ENCODE results near the gene XIST. TPM values are rescaled to one million over a fixed set of nuclear protein-coding genes. Genes with fewer than 3 reads are reported as not detected.

The XIST gene
- total RNA-seq, 1 donor from 2014 or later: not detected

- H3K9me3 Mint-ChIP-seq (ENCODE audit: unreplicated experiment): no peaks in the 10 kb centered on the region
- H3K4me1 Mint-ChIP-seq (ENCODE audit: unreplicated experiment): peaks cover 4% of the 10 kb centered on the region
- no peak overlapping the region for H3K27ac Mint-ChIP-seq (ENCODE audit: unreplicated experiment)
- no peak for TF ChIP-seq CTCF (IDR thresholded peaks at IDR 0.05; ENCODE audit: unreplicated experiment)
- H3K27me3 Mint-ChIP-seq (ENCODE audit: unreplicated experiment): no peaks in the 10 kb centered on the region
- no peaks in the 10 kb centered on the region for H3K36me3 Mint-ChIP-seq (ENCODE audit: low read depth, unreplicated experiment)
- H3K4me3 Mint-ChIP-seq (ENCODE audit: unreplicated experiment): no peak overlapping the region
- no peak for DNase-seq (ENCODE audit: low spot score)
Observed at GRCh38 chrX:73828080-73828720, 24.3 kb downstream of the XIST start.

GRCh38 chrX:73827406-73827805, 25.1 kb downstream of the XIST start:
- Mint-ChIP-seq H3K27ac (ENCODE audit: unreplicated experiment) (no peak overlapping the region), H3K4me1 (ENCODE audit: unreplicated experiment) (peaks cover 4% of the 10 kb centered on the region), H3K4me3 (ENCODE audit: unreplicated experiment) (no peak overlapping the region), H3K27me3 (ENCODE audit: unreplicated experiment) (no peaks in the 10 kb centered on the region), H3K36me3 (ENCODE audit: low read depth, unreplicated experiment) (no peaks in the 10 kb centered on the region), H3K9me3 (ENCODE audit: unreplicated experiment) (no peaks in the 10 kb centered on the region)
- TF ChIP-seq CTCF (IDR thresholded peaks at IDR 0.05; ENCODE audit: unreplicated experiment): no peak
- no peak for DNase-seq (ENCODE audit: low spot score)

GRCh38 chrX:73826996-73827395, 25.5 kb downstream of the XIST start:
- H3K27me3 Mint-ChIP-seq (ENCODE audit: unreplicated experiment): no peaks in the 10 kb centered on the region
- DNase-seq (ENCODE audit: low spot score): no peak
- no peaks in the 10 kb centered on the region for H3K36me3 Mint-ChIP-seq (ENCODE audit: low read depth, unreplicated experiment)
- H3K4me3 Mint-ChIP-seq (ENCODE audit: unreplicated experiment): no peak overlapping the region
- no peaks in the 10 kb centered on the region for H3K9me3 Mint-ChIP-seq (ENCODE audit: unreplicated experiment)
- no peak overlapping the region for H3K27ac Mint-ChIP-seq (ENCODE audit: unreplicated experiment)
- TF ChIP-seq CTCF (IDR thresholded peaks at IDR 0.05; ENCODE audit: unreplicated experiment): no peak
- H3K4me1 Mint-ChIP-seq (ENCODE audit: unreplicated experiment): peaks cover 4% of the 10 kb centered on the region

GRCh38 chrX:73825569-73825968, 26.9 kb downstream of the XIST start:
- no peaks in the 10 kb centered on the region for H3K36me3 Mint-ChIP-seq (ENCODE audit: low read depth, unreplicated experiment)
- TF ChIP-seq CTCF (IDR thresholded peaks at IDR 0.05; ENCODE audit: unreplicated experiment): no peak
- no peaks in the 10 kb centered on the region for H3K27me3 Mint-ChIP-seq (ENCODE audit: unreplicated experiment)
- H3K27ac Mint-ChIP-seq (ENCODE audit: unreplicated experiment): no peak overlapping the region
- DNase-seq (ENCODE audit: low spot score): no peak
- H3K9me3 Mint-ChIP-seq (ENCODE audit: unreplicated experiment): no peaks in the 10 kb centered on the region
- no peak overlapping the region for H3K4me3 Mint-ChIP-seq (ENCODE audit: unreplicated experiment)
- H3K4me1 Mint-ChIP-seq (ENCODE audit: unreplicated experiment): peaks cover 4% of the 10 kb centered on the region

GRCh38 chrX:73823473-73824004, 29.0 kb downstream of the XIST start:
- H3K27me3 Mint-ChIP-seq (ENCODE audit: unreplicated experiment): no peaks in the 10 kb centered on the region
- H3K27ac Mint-ChIP-seq (ENCODE audit: unreplicated experiment): no peak overlapping the region
- no peaks in the 10 kb centered on the region for H3K9me3 Mint-ChIP-seq (ENCODE audit: unreplicated experiment)
- no peak for DNase-seq (ENCODE audit: low spot score)
- H3K4me1 Mint-ChIP-seq (ENCODE audit: unreplicated experiment): peaks cover 4% of the 10 kb centered on the region
- H3K36me3 Mint-ChIP-seq (ENCODE audit: low read depth, unreplicated experiment): no peaks in the 10 kb centered on the region
- H3K4me3 Mint-ChIP-seq (ENCODE audit: unreplicated experiment): no peak overlapping the region
- TF ChIP-seq CTCF (IDR thresholded peaks at IDR 0.05; ENCODE audit: unreplicated experiment): no peak

Measured in endothelial cell (in vitro differentiated cells).